Mesenchymal stem cell (in vitro differentiated cells and primary cell): ENCODE measurements around the gene PNN.

Experiments
- DNase-seq: peaks from one replicate; pipeline ENCODE4 v3.0.0-alpha.2; 2013
- H2AFZ ChIP-seq: one replicate; pipeline ENCODE4 v1.6.1; 2013; ENCODE audit warnings: low read depth, mild to moderate bottlenecking, control low read depth, inconsistent platforms, low read length, moderate library complexity
- H2AK5ac ChIP-seq: 2 replicates; pipeline ENCODE4 v1.6.1; 2013; ENCODE audit warnings: low read length, moderate library complexity, mild to moderate bottlenecking, inconsistent platforms; ENCODE audit not compliant: severe bottlenecking
- H2BK120ac ChIP-seq: one replicate; pipeline ENCODE4 v1.6.1; 2013; ENCODE audit warnings: low read depth, mild to moderate bottlenecking, inconsistent platforms, low read length, moderate library complexity
- H2BK12ac ChIP-seq, 2 experiments: one replicate each; pipeline ENCODE4 v1.6.1; 2013; ENCODE audit warnings: inconsistent platforms in 2 of 2, low read length in 2 of 2, mild to moderate bottlenecking in 2 of 2, moderate library complexity in 2 of 2, control low read depth in 1 of 2
- H2BK15ac ChIP-seq: one replicate; pipeline ENCODE4 v1.6.1; 2013; ENCODE audit warnings: mild to moderate bottlenecking, low read depth, inconsistent platforms; ENCODE audit not compliant: poor library complexity, severe bottlenecking
- H2BK5ac ChIP-seq: 2 replicates; pipeline ENCODE4 v1.6.1; 2013; ENCODE audit warnings: low read depth, mild to moderate bottlenecking, low read length, control low read depth, inconsistent platforms; ENCODE audit not compliant: poor library complexity, severe bottlenecking
- H3K14ac ChIP-seq, 2 experiments: one replicate each; pipeline ENCODE4 v1.6.1; 2013; ENCODE audit warnings: inconsistent platforms in 2 of 2, low read length in 2 of 2, control low read depth in 1 of 2, mild to moderate bottlenecking in 1 of 2, moderate library complexity in 1 of 2
- H3K18ac ChIP-seq, 2 experiments: one replicate each; pipeline ENCODE4 v1.6.1; 2013; ENCODE audit warnings: inconsistent platforms in 2 of 2, low read length in 2 of 2, control low read depth in 1 of 2, low read depth in 1 of 2, mild to moderate bottlenecking in 1 of 2
- H3K23ac ChIP-seq, 2 experiments: one replicate each; pipeline ENCODE4 v1.6.1; 2013; ENCODE audit warnings: inconsistent platforms in 2 of 2, low read length in 2 of 2, mild to moderate bottlenecking in 2 of 2, moderate library complexity in 2 of 2, control low read depth in 1 of 2
- H3K27ac ChIP-seq: 2 replicates; pipeline ENCODE4 v1.5.1; 2013; ENCODE audit warnings: mild to moderate bottlenecking, moderate library complexity, low read length, control low read depth, inconsistent platforms; ENCODE audit not compliant: poor library complexity, severe bottlenecking
- H3K27me3 ChIP-seq, 2 experiments: 2 replicates each; pipeline versions ENCODE4 v1.6.1 to v1.7.0; 2013; ENCODE audit warnings: low read length in 2 of 2, mild to moderate bottlenecking in 2 of 2, moderate library complexity in 2 of 2, control low read depth in 1 of 2, inconsistent platforms in 1 of 2; ENCODE audit not compliant: control insufficient read depth in 1 of 2, insufficient read depth in 1 of 2
- H3K36me3 ChIP-seq, 2 experiments: 2 replicates each; pipeline versions ENCODE4 v1.6.1 to v1.7.0; 2013; ENCODE audit warnings: low read length in 2 of 2, control low read depth in 1 of 2, inconsistent platforms in 1 of 2, low read depth in 1 of 2, mild to moderate bottlenecking in 1 of 2; ENCODE audit not compliant: insufficient read depth in 2 of 2, control insufficient read depth in 1 of 2
- H3K4ac ChIP-seq, 2 experiments: one replicate each; pipeline ENCODE4 v1.6.1; 2013; ENCODE audit warnings: inconsistent platforms in 2 of 2, low read length in 2 of 2, mild to moderate bottlenecking in 2 of 2, moderate library complexity in 2 of 2, control low read depth in 1 of 2, low read depth in 1 of 2
- H3K4me1 ChIP-seq: 2 replicates; pipeline ENCODE4 v1.6.1; 2013; ENCODE audit warnings: low read depth, low read length, control low read depth; ENCODE audit not compliant: control insufficient read depth, insufficient read depth
- H3K4me2 ChIP-seq: 2 replicates; pipeline ENCODE4 v1.6.1; 2013; ENCODE audit warnings: low read length, mild to moderate bottlenecking, inconsistent platforms; ENCODE audit not compliant: poor library complexity, severe bottlenecking
- H3K4me3 ChIP-seq, 2 experiments: 2 replicates each; pipeline versions ENCODE4 v1.5.1 to v1.7.0; 2013; ENCODE audit warnings: low read length in 2 of 2, mild to moderate bottlenecking in 2 of 2, control low read depth in 1 of 2, low read depth in 1 of 2; ENCODE audit not compliant: insufficient read depth in 1 of 2
- H3K79me1 ChIP-seq: replicated peaks from 2 replicates; pipeline ENCODE4 v1.6.1; 2013; ENCODE audit warnings: mild to moderate bottlenecking, control low read depth, low read length, inconsistent platforms; ENCODE audit not compliant: poor library complexity, severe bottlenecking
- H3K9ac ChIP-seq: 2 replicates; pipeline ENCODE4 v1.7.0; 2013; ENCODE audit warnings: mild to moderate bottlenecking, low read length, moderate library complexity
- H3K9me3 ChIP-seq: 2 replicates; pipeline ENCODE4 v1.7.0; 2013; ENCODE audit warnings: mild to moderate bottlenecking, low read length; ENCODE audit not compliant: control insufficient read depth
- H4K8ac ChIP-seq: one replicate; pipeline ENCODE4 v1.6.1; 2013; ENCODE audit warnings: inconsistent platforms, mild to moderate bottlenecking, low read length, moderate library complexity
- H4K91ac ChIP-seq: one replicate; pipeline ENCODE4 v1.6.1; 2013; ENCODE audit warnings: mild to moderate bottlenecking, low read length, inconsistent platforms
- WGBS: methylation state at CpG from one replicate; pipeline ENCODE4 v1.1.7; 2013; ENCODE audit warnings: mixed read lengths; 5-methylcytosine and 5-hydroxymethylcytosine counted together

PNN gene

GRCh38 chr14:39184628-39185255 lies 9.7 kb downstream of the PNN start:
- Histone ChIP-seq H3K9me3 (no peaks in the 10 kb centered on the region), H2BK12ac (no peak overlapping the region), H2AK5ac (no peak overlapping the region), H3K4ac (no peak overlapping the region), H3K23ac (no peak overlapping the region), H3K27ac (no peak overlapping the region), H3K18ac (no peak overlapping the region), H2BK5ac (no peak overlapping the region), H3K4me1 (no peaks in the 10 kb centered on the region), H3K14ac (no peak overlapping the region), H3K36me3 (peaks cover 22 to 61% of the 10 kb centered on the region in 2 experiments), H2AFZ (no peak overlapping the region), H3K9ac (no peak overlapping the region), H2BK15ac (no peak overlapping the region), H3K79me1 (peaks cover 11% of the 10 kb centered on the region), H4K8ac (no peak overlapping the region), H3K27me3 (no peaks in the 10 kb centered on the region), H3K4me3 (no peak overlapping the region), H3K4me2 (no peak overlapping the region), H4K91ac (no peak overlapping the region), H2BK120ac (no peak overlapping the region)
- no peak for DNase-seq
- WGBS, result 94% methylated on average over 4 of the region's 4 CpGs

GRCh38 chr14:39185256-39186049 lies 10.4 kb downstream of the PNN start:
- 94% methylated on average over 4 of the region's 5 CpGs for WGBS
- no peak overlapping the region for H3K18ac ChIP-seq
- no peak overlapping the region for H3K4me2 ChIP-seq
- H2AK5ac ChIP-seq, result no peak overlapping the region
- H3K4ac ChIP-seq, result no peak overlapping the region
- H3K4me3 ChIP-seq, result no peak overlapping the region
- H3K4me1 ChIP-seq, result no peaks in the 10 kb centered on the region
- H3K27me3 ChIP-seq, result no peaks in the 10 kb centered on the region
- peaks cover 10% of the 10 kb centered on the region for H3K79me1 ChIP-seq
- no peaks in the 10 kb centered on the region for H3K9me3 ChIP-seq
- H4K8ac ChIP-seq, result no peak overlapping the region
- H3K14ac ChIP-seq, result no peak overlapping the region
- H3K36me3 ChIP-seq, result peaks cover 20 to 54% of the 10 kb centered on the region in 2 experiments
- H2BK15ac ChIP-seq, result no peak overlapping the region
- H2BK5ac ChIP-seq, result no peak overlapping the region
- H3K9ac ChIP-seq, result no peak overlapping the region
- no peak for DNase-seq
- H4K91ac ChIP-seq, result no peak overlapping the region
- H3K23ac ChIP-seq, result no peak overlapping the region
- no peak overlapping the region for H2BK120ac ChIP-seq
- H2BK12ac ChIP-seq, result no peak overlapping the region
- no peak overlapping the region for H2AFZ ChIP-seq
- H3K27ac ChIP-seq, result no peak overlapping the region

- Histone ChIP-seq H2AK5ac (no peak overlapping the region), H2BK15ac (no peak overlapping the region), H3K79me1 (peaks cover 4% of the 10 kb centered on the region), H4K8ac (no peak overlapping the region), H3K18ac (no peak overlapping the region), H3K9me3 (no peaks in the 10 kb centered on the region), H2BK120ac (no peak overlapping the region), H3K36me3 (peaks cover 13 to 38% of the 10 kb centered on the region in 2 experiments), H3K4ac (no peak overlapping the region), H3K14ac (no peak overlapping the region), H4K91ac (no peak overlapping the region), H3K4me2 (no peak overlapping the region), H3K4me3 (no peak overlapping the region), H3K27me3 (no peaks in the 10 kb centered on the region), H3K9ac (no peak overlapping the region), H3K23ac (no peak overlapping the region), H2BK12ac (no peak overlapping the region), H2BK5ac (no peak overlapping the region), H3K27ac (no peak overlapping the region), H3K4me1 (no peaks in the 10 kb centered on the region), H2AFZ (no peak overlapping the region)
- no peak for DNase-seq
- 75% methylated on average over 2 of the region's 4 CpGs for WGBS
These were observed 12.0 kb downstream of the PNN start for GRCh38 chr14:39186941-39187525.
